CD4-positive, alpha-beta T cell treated with Interleukin-2 at 100 ng/mL for 4 hours (primary cell): ENCODE results near the gene PRR19.

Experiments
- DNase-seq: peaks from one replicate; pipeline ENCODE4 v3.0.0-alpha.2; 2020; ENCODE audit warnings: low spot score

Gene PRR19

DNA sequence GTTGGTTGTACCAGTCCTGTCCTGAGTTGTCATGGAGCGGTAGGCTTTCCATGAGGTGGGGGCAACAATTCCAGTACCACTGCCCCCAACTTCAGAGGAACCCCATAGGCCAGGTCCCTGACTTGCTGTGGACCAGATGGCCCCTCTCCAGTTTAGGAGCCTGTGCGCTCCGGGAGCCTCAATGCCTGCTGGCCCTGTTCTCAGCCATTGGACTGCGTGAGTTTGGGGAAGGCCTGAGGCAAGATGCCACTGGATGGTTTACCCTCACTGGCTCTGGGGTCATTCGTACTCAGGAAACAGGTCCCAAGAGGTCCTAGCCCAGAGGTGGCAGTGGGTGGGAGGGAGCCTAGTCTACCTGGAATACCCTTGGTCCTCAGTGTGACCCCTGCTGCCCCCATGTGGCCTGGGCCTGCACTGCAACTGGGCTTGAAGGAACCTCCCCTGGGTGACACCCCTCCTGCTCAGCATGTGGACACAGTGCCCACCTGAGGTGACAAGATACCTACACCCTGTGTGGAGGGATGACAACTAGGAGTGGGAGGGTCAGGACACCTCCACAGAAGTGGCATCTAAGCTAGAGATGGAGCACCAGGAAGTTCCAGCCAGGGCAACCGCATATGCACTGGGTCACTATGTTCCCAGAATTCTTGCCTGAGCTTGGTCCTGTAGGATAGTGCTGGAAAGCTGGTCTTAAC, 6.0 kb upstream of the PRR19 start:
- DNase-seq, result peak; percentile 91

DNA sequence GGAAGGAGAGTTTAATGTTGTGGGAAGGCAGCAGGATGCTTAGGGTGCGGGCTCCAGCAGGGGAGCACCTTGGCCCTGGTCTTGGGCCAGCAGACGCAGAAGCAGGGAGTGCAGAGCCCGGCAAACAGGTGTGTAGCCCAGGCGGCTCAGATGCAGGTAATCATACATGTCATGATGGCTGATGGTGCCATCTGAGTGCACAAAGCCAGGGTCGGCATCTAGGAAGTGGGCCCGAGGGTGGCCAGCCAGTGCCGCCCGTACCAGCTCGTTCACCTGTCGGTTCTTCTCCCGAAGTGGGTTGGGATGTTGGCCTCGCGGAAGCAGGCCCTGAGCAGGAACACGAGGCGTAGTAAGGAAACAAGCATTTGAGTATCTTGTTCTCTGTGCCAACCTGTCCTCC, 4.9 kb upstream of the PRR19 start:
- DNase-seq, result no peak

DNA sequence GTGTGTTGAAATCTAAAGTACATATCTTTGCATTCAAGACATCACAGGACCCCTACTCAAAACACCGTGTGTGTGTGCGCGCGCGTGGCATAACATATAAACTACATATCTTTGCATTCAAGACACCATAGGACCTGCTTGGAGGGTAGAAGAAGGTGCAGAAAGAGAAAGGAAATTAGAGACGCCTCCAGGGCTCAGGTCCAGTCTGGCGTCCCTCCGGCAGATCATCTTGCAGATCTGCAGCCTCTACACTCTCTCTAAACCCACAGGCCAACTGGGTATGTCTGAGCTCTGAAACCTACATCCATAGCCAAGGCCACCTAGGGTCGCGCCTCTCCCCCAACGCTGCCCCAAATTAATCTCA, 1.2 kb downstream of the PRR19 start:
- no peak for DNase-seq

DNA sequence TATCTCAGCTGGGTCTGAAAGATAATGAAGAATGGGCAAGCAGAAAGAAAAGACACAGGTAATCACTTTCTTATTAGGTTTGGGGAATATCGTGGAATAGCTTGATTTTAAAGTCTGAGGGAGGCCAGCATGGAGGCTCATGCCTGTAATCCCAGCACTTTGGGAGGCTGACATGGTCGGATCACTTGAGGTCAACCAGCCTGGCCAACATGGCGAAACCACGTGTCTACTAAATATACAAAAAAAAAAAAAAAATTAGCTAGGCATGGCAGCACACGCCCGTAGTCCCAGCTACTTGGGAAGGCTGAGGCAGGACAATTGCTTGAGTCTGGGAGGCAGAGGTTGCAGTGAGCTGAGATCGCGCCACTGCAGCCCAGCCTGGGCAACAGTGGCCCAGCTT, 1.9 kb downstream of the PRR19 start:
- DNase-seq, result no peak

DNA sequence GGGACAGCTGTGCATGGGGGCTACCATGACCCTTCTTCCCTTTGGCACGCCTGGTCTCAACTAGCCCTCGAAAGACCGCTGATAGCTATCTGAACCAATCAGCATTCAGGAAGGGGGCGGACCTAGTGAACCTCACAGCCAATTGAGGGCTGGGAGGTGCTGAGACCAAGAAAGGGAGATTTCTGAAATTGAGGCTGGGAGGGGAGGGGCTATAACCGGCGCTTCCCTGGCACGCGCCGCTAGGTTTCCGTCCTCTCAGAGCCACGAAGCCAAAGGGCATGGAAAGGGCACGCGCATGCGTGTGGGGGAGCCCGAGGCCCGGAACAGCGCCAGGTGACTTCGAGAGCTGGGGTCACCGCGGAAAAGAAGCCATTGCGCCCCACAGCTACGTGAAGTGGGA, 4.7 kb downstream of the PRR19 start:
- DNase-seq, result no peak

DNA sequence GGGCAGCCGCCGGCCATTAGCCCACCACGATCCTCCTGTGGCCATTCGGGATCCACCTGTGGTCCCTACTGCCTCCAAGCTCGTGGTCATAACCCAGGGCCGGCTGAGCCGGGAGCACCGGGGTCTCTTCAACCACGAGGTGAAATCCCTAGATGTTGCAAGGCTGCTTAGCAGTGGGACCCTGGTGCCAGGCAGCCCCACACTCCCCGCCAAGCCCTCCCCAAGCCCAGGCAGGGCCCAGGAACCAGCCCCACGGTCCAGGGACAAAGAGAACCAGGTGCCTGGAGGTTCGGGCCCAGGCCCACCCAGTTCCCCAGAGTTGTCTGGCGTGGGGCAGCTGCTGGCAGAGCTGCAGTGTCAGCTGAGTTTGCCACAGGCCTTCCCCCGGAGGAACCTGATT, 7.8 kb downstream of the PRR19 start:
- DNase-seq, result no peak

DNA sequence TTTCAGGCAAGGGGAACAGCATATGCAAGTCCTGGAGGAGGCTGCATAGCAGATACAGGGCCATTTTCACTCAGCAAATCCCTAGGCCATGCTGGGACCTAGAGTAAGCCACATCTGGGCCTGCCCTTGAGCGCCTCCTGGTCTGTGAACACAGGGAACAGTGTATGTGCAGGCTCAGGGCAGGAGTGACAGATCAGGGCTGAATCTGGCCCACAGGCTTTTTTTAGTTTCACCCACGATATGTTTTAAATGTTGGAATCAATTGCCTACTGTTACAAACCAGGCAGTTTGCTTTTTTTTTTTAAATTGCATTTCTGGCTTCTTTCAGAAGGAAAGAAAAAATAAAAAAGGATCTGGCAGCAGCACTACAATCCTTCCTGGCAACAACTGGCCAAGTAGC, 9.7 kb downstream of the PRR19 start:
- no peak for DNase-seq

DNA sequence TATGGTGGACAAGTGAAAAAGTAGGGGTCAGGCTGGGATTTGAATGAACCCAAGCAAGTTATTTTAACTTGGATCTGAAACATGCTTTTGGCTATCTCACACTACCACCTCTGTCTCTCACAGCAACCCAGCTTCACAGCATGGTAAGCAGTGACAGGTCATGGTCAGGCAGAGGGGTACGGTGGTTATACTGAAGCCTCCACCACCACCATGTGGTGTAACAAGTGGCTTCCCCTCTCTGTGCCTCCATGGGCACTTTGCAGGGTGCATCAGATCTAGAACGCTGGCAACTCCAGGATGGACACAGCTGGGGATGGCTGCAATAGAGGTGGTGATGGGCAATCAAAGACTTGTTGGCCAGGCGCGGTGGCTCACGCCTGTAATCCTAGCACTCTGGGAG, 10.4 kb downstream of the PRR19 start:
- DNase-seq, result no peak

DNA sequence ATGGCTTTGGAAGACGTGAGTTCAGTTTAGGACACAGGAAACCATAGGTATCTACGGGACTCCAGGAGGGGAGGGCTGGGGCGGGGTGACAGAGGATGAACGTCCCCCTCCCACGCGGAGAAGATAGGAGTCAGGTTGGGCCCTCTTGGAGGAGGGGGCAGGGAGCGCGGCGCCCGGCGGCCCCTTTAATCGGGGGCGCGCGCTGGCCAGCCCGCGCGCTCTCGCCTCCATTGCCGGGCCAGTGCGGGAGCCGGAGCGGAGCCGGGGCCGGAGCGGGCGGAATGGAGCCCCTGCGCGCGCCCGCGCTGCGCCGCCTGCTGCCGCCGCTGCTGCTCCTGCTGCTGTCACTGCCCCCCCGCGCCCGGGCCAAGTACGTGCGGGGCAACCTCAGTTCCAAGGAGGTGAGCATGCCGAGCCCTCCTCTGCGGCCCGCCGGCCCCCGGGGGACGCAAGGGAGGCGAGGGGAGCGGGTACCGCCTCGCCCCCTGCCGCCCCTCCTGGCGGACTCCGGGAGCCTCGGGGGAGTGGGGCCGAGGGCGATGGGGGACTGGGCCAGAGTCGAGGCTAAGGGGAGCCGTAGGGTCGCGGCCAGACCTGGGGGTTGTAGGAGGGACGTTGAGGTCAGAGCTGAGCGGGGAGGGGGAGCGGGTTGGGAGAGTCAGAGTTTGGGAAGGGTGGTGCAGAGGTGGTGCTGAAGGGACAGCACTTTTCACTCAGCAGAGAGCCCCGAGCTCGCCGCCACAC, 11.3 kb downstream of the PRR19 start, which contains the start of gene TMEM145:
TMEM145 (plus strand) TSS at position 214 of the 744 bp plus-strand sequence; CDS start at position 282, 68 bp downstream.
- DNase-seq, result peak; percentile 20

DNA sequence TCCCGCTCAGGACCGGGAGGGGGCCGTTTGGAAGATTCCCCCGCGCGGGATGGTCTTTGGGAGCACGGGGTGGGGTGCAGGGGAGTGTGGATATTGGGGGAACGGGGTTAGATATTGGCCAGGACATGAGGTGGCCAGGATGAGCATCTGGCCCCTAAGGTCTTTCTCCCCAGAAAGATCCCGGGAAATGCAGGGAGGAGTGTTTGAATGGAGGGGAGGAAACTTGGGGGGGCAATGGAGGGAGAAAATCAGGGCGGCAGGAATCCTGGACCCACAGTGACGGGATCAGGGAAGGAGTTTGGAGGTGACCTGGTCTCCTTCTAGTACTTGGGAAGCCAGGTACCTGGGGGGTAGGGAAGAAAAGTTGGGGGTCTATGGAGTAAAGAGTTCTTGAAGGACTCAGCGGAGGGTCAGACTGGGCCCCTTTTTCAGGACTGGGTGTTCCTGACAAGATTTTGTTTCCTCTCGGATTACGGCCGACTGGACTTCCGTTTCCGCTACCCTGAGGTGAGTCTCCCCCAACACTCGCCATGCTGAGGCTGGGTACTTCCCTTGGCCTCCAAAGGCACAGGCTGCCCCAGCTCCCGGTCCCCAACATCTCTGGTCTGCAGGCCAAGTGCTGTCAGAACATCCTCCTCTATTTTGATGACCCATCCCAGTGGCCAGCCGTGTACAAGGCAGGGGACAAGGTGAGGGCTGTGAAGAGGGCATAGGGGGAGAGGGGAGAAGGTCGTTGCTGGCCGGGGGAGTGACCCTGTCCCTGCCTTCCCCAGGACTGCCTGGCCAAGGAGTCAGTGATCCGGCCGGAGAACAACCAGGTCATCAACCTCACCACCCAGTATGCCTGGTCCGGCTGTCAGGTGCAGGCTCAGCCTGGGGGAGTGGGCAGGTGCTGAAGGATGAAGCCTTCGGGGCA, 12.2 kb downstream of the PRR19 start:
- no peak for DNase-seq

DNA sequence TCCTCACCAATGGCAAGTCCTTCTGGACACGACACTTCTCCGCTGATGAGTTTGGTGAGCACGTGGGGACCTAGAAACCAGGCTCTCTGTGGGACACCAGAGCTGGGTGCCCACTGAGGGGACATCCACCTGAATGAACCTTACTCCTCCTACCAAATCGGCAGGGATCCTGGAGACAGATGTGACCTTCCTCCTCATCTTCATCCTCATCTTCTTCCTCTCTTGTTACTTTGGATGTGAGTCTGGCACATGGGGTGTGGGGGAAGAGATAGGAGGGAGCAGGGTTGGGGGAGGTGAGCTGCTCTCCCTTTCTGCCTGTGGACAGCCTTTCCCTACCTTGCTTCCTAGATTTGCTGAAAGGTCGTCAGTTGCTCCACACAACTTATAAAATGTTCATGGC, 13.1 kb downstream of the PRR19 start:
- DNase-seq, result no peak

DNA sequence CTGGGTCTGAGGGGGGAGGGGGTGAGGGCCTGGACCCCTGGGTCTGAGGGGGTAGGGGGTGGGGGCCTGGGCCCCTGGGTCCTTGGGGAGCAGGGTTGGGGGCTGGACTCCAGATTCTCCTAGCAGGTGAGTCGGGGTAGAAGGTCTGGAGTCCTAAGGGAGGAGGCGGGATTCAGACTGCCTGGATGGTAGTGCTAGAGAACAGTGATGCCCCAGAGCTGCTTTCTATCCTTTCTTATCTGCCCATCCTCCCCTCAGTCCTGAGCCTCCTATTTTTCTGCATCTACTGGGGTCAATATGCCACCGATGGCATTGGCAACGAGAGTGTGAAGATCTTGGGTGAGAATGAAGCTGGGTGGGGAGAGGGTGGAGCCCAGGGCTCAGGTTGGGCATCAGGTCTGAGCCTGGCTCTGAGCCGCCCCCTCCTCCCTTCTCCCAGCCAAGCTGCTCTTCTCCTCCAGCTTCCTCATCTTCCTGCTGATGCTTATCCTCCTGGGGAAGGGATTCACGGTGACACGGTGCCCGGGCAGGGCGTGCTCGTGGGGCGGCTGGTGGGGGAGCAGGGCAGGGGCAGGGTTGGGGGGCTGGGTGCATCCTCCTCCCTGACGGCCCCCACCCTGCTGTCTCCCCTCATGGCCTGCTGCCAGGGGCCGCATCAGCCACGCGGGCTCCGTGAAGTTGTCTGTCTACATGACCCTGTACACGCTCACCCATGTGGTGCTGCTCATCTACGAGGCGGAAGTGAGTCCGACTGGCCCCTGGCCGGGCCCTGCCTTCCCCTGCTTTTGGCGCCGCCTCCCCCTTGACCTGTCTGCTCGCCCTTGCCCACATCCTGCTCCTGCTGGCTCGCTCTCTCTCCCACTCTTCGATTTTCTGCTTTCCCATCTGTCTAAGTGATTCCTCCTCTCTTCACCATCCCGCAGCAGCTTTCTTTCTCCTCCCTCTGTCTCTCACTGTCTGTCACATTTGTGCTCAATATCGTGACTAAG, 14.6 kb downstream of the PRR19 start:
- no peak for DNase-seq

DNA sequence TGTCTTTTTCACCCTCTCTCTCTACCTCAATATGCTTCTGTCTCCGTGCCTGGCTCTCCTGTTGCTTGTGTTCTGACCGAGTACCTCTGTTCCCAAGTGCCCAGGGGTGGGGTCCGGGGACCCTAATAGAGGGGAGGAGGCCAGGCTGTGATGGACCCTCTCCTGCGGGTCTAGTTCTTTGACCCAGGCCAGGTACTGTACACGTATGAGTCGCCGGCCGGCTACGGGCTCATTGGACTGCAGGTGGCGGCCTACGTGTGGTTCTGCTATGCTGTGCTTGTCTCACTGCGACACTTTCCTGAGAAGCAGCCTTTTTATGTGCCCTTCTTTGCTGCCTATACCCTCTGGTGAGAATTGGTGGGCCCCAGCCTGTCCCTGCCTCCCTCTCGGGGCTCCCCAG, 15.6 kb downstream of the PRR19 start:
- DNase-seq, result no peak

DNA sequence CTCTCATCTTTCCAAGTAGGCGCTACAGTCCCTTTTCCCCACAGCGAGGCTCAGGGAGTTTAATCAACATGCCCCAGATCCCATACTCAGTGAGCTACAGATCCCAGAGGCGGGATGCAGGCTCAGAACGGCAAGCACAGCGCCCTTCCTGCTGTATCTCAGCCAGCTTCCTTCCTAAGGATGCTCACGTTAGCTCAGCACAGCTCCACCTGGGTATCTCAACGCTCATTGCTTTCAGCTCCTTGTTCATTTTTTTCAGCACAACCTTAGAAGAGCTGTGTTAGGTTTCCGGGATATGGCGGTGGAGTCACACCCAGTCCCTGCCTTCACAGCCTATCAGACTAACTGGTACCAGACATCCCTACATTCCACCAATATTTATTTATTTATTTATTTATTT, 20.4 kb downstream of the PRR19 start:
- no peak for DNase-seq

DNA sequence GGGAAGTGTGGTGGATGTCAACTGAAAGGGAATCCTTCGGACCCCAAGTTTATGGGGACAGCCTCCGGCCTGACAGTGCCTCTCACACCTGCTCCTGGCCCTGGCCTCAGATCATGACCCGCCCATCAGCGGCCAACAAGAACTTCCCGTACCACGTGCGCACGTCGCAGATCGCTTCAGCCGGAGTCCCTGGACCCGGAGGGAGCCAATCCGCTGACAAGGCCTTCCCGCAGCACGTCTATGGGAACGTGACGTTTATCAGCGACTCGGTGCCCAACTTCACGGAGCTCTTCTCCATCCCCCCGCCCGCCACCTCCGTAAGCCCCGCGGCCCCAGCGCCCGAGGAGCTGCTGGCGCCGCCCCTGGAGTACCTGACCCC, 21.5 kb downstream of the PRR19 start:
- no peak for DNase-seq

DNA sequence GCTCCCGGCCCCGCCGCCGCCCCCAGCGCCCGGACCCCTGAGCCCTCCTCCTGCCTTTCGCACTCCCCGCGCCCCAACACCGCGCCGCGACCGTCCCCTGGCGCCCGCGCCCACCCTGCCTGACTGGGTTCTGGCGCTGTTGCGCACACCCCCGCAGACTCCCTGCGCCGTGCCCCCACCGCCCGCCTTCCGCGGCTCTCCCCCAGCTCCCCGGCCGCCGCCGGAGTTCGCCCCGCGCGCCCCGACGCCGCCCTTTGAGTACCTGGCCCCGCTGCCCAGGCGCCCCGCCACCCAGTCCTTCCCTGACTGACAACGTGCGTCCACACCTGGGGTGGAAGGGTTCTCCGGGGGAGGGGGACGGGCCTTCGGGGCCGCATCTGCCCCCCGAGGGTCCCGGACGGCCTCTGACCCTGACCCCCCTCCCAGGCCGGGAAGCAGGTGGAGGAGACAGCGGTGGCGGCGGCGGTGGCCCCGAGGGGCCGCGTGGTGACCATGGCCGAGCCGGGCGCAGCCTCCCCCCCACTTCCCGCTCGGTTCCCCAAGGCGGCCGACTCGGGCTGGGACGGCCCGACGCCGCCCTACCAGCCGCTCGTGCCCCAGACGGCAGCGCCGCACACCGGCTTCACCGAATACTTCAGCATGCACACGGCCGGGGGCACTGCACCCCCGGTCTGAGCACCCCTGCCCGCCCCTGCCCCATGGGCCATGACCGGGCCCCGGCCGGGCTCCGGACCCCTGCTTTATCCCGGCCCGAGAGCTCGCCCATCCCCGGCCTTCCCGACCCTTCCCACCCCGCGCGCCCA, 22.1 kb downstream of the PRR19 start:
- DNase-seq, result peak; percentile 9

DNA sequence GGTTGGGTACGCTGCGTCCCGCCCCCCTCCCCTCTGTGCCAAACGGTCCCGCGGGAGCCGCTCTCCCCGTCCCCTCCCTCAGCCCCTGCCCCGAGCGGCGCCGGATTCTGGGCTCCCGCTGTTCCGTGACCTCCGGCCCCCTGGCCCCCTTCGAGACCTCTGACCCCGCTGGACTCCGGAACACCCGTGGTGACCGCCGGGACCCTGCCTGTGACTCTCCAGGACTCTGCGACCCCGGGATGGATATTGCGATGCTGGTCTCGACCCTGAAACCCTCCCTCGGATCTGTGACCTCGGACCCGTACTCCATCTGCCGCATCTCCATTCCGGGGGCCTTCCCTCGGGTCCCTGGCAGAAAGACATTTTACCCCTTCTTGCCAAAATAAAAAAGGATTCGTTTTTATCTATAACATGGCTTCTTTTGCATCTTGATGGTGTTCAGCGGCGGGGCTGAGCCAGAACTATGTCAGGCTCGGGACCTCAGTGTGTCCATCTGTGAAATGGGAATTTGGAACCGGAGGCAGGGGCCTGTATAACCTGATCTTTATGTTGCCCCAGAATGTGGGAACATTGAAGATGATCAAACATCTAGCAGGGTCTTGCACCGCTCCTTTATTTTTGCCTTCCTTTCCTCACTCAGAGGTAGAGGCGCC, 22.8 kb downstream of the PRR19 start:
- DNase-seq, result no peak

DNA sequence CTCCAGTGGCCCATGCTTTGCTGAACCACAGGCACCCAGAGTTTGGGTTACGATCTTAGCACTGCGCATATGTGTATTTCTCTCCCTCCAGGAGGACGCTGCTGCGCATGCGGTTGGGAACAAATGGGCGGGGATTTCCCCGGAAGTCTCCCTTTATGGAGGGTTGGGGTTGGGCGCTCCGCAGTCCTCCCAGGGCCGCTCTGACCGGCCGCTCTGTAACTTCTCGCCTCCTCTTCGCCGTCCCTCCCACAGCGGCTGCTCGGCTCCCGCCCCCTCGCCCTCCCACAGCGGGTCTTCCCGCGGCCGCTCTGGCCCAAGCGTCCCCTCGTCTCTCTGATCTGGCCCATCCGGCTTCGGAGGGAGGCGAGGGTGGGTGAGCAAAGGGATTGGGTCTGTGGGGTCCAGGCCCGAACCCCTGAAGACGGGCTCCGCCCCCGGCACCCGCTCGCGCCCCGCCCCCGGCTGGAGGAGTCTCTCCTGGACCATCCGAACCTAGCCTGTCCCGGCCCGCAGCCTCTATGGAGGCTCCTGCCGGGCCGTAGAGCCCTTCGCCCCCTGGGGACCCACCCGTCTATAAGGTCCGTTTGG, 23.5 kb downstream of the PRR19 start, which contains the start of gene MEGF8:
MEGF8 (plus strand) TSS at position 328 of the 588 bp plus-strand sequence. CDS start 609 bp downstream, outside the sequence.
- DNase-seq, result peak; percentile 100

DNA sequence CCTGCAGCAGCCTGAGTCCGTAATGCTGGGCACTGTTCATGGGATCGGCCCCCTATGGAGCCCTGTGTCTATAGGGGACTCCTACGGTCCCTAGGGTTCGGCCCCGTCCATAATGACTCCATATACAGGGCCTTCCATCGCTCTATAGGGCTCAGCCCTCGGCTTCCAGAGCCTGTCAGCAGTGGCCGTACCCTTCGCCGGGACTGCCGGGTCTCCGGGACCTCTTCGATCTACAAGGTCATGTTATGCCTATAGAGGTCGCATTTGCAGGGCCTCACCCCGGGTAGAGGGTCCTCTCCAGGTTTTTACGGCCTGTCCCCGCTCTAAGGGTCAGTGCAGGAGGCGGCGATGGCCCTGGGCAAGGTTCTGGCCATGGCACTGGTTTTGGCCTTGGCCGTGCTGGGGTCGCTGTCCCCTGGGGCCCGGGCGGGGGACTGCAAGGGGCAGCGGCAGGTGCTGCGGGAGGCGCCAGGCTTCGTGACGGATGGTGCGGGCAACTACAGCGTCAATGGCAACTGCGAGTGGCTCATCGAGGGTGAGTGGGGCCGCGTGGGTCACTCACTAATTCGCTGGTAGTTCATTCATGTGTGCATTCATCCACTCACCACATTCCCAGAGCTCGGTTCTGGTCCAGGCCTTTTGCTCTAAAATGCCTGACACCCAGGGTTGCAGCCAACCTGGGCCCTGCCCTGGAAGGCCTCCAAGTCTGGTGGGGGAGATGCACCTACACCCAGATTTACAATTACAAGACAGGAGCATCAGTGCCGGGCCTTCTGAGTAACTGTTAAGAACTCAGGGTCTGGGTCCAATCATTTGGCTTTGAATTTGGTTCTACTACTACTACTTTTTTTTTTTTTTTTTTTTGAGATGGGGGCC, 24.2 kb downstream of the PRR19 start:
- no peak for DNase-seq
